ENCODE results near the gene CAND2. TPM values are rescaled to one million over a fixed set of nuclear protein-coding genes. Genes with fewer than 3 reads are reported as not detected.

Gene CAND2
- total and polyA plus RNA-seq, 2 of the 8 experiments (the other 6 are each of a cell fraction or from before 2014, with no cell fraction given), result 8.7 TPM

- no peak overlapping the region for H4K91ac ChIP-seq (replicated peaks; ENCODE audit: insufficient read length, low read length)
- no peak overlapping the region for H4K8ac ChIP-seq (ENCODE audit: extremely low read depth, insufficient read depth, low read length)
- TF ChIP-seq CEBPB (IDR thresholded peaks at IDR 0.05; ENCODE audit: low read depth, low read length) (peak; percentile 63; the same call in 1 of the 2 replicates), NRF1 (IDR thresholded peaks at IDR 0.05; ENCODE audit: low read depth, low read length) (no peak), CREB1 (IDR thresholded peaks at IDR 0.05) (no peak)
- H2BK120ac ChIP-seq (replicated peaks; ENCODE audit: low read depth, low read length), result no peak overlapping the region
- no peaks in the 10 kb centered on the region for H3K79me1 ChIP-seq (ENCODE audit: low read depth, low read length)
- no peaks in the 10 kb centered on the region for H3K27me3 ChIP-seq (replicated peaks in 1 of 4; ENCODE audit: control insufficient read depth in 3 of 4, extremely low read depth in 1 of 4, insufficient read depth in 3 of 4, low read length in 3 of 4)
- no peak overlapping the region for H3K56ac ChIP-seq (replicated peaks; ENCODE audit: insufficient read length, low read depth, low read length)
- H4K20me1 ChIP-seq (replicated peaks in 1 of 2; ENCODE audit: control insufficient read depth in 1 of 2, insufficient read depth in 2 of 2, low read length in 2 of 2), result peaks cover 0 to 1% of the 10 kb centered on the region in 2 experiments
- H3K4ac ChIP-seq (replicated peaks; ENCODE audit: insufficient read length, low read depth, low read length), result no peak overlapping the region
- no peak overlapping the region for H2AK5ac ChIP-seq (ENCODE audit: low read depth, low read length)
- ChIA-PET POLR2A (ENCODE audit: partially characterized antibody) (interaction anchor here (0.6 to 1.1 kb wide), 2 partner anchors 9 to 21 kb away, joined by 3 to 7 read pairs; no protein-coding TSS in a partner anchor), CTCF (ENCODE audit: partially characterized antibody) (interaction anchor here (0.7 to 1.6 kb wide), 2 partner anchors 22 to 85 kb away, joined by 3 to 4 read pairs; no protein-coding TSS in a partner anchor)
- no peak overlapping the region for H2BK5ac ChIP-seq (ENCODE audit: low read depth, low read length)
- no peak overlapping the region for H2AFZ ChIP-seq (ENCODE audit: low read length)
- H3K14ac ChIP-seq (ENCODE audit: insufficient read length), result no peak overlapping the region
- no peaks in the 10 kb centered on the region for H3K36me3 ChIP-seq (ENCODE audit: control insufficient read depth in 2 of 4, insufficient read depth in 4 of 4, low read length in 3 of 4)
- no peak overlapping the region for H3K27ac ChIP-seq (ENCODE audit: low read depth, low read length)
- H2BK15ac ChIP-seq (ENCODE audit: low read length), result no peak overlapping the region
- 82% methylated on average over 1 of the region's 1 CpG; no CpG with 5 or more reads in 1 of the 2 experiments for WGBS, 2 experiments (ENCODE audit: extremely low coverage in 1 of 2, insufficient coverage in 1 of 2, insufficient read length in 1 of 2, insufficient replicate concordance in 2 of 2, low coverage in 1 of 2, low lambda C conversion rate in 2 of 2, missing lambda C conversion rate in 1 of 2)
- no peak overlapping the region for H3K4me3 ChIP-seq (ENCODE audit: extremely low read depth in 1 of 4, insufficient read depth in 2 of 4, low read depth in 3 of 4, low read length in 4 of 4)
- no peak overlapping the region for H3K23ac ChIP-seq (ENCODE audit: insufficient read length)
- no peak overlapping the region; the same call in 1 of the 2 replicates for H3K18ac ChIP-seq (ENCODE audit: extremely low read depth, low read length)
- H4K5ac ChIP-seq (ENCODE audit: insufficient read length, low read depth, low read length), result no peak overlapping the region
- H3K4me2 ChIP-seq (ENCODE audit: insufficient read depth in 1 of 2, low read depth in 2 of 2, low read length in 2 of 2), result no peak overlapping the region
- H2BK20ac ChIP-seq (ENCODE audit: low read length), result no peak overlapping the region; the same call in 1 of the 2 replicates
- no peaks in the 10 kb centered on the region for H3K23me2 ChIP-seq (ENCODE audit: low read depth, low read length)
- DNase-seq (ENCODE audit: low read depth in 1 of 2, low spot score in 2 of 2) (no peak), FAIRE-seq (no peak)
- H3K9ac ChIP-seq (replicated peaks in 1 of 4; ENCODE audit: extremely low read depth in 1 of 4, low read depth in 3 of 4, low read length in 3 of 4), result no peak overlapping the region
- no peaks in the 10 kb centered on the region for H3K4me1 ChIP-seq (replicated peaks in 1 of 4; ENCODE audit: control insufficient read depth in 3 of 4, insufficient read depth in 4 of 4, low read length in 3 of 4)
- H2BK12ac ChIP-seq (ENCODE audit: low read depth, low read length), result no peak overlapping the region
- H3K79me2 ChIP-seq (ENCODE audit: control insufficient read depth in 1 of 2, insufficient read depth in 2 of 2, low read length in 2 of 2), result peaks cover 5% of the 10 kb centered on the region in 2 experiments
- H3K9me3 ChIP-seq (ENCODE audit: insufficient read depth in 2 of 2, low read depth in 1 of 2, low read length in 1 of 2), result peaks cover 10 to 14% of the 10 kb centered on the region in 2 experiments; a peak in 3 of 4 replicates
Measured at GRCh38 chr3:12845811-12846210, 49.3 kb downstream of the CAND2 start.

Measured in H1 (cell line).